Type B pancreatic cell (in vitro differentiated cells): ENCODE results near the gene F9. TPM values are rescaled to one million over a fixed set of nuclear protein-coding genes. Genes with fewer than 3 reads are reported as not detected.

ENCODE experiments used
- DNase-seq: peaks from one replicate; pipeline ENCODE4 v3.0.0; 2021; ENCODE audit warnings: mixed read lengths; ENCODE audit not compliant: unreplicated experiment; ENCODE audit errors: extremely low spot score
- H3K27ac Mint-ChIP-seq: 2 replicates; pipeline ENCODE4 v1.8.0; 2021; ENCODE audit warnings: mild to moderate bottlenecking, mixed read lengths
- H3K27me3 Mint-ChIP-seq: 2 replicates; pipeline ENCODE4 v1.8.0; 2021; ENCODE audit warnings: mixed read lengths
- H3K36me3 Mint-ChIP-seq: 2 replicates; pipeline ENCODE4 v1.8.0; 2021; ENCODE audit warnings: mixed read lengths
- H3K4me1 Mint-ChIP-seq: one replicate; pipeline ENCODE4 v1.8.0; 2021; ENCODE audit warnings: mixed read lengths; ENCODE audit not compliant: unreplicated experiment
- H3K4me3 Mint-ChIP-seq: 2 replicates; pipeline ENCODE4 v1.8.0; 2021; ENCODE audit warnings: mild to moderate bottlenecking, mixed read lengths
- H3K9me3 Mint-ChIP-seq: 2 replicates; pipeline ENCODE4 v1.8.0; 2021; ENCODE audit warnings: mixed read lengths
- long read RNA-seq: library from polyadenylated mRNA; unstranded; transcript quantifications from one replicate; pipeline ENCODE4 v2.0.0, GENCODE V29; 2020
- total RNA-seq: library from RNA; stranded (reverse); gene quantifications from 2 replicates; pipeline ENCODE4 v1.2.1, GENCODE V29; 2021; ENCODE audit warnings: low replicate concordance
- TF ChIP-seq, protein P1 (sequence below): fragments of 200-600 bp; sonication (generic); conservative IDR thresholded peaks from 2 replicates; pipeline ENCODE4 v1.5.0; 2021; ENCODE audit warnings: antibody characterized with exemption, mild to moderate bottlenecking

The F9 gene
- total RNA-seq: 0.24 and 0.36 TPM in 2 replicates
- long read RNA-seq: 0 reads

DNA sequence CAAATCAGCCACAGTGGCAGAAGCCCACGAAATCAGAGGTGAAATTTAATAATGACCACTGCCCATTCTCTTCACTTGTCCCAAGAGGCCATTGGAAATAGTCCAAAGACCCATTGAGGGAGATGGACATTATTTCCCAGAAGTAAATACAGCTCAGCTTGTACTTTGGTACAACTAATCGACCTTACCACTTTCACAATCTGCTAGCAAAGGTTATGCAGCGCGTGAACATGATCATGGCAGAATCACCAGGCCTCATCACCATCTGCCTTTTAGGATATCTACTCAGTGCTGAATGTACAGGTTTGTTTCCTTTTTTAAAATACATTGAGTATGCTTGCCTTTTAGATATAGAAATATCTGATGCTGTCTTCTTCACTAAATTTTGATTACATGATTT lies at the start of gene F9:
F9 (plus strand) TSS at position 190 of the 400 bp plus-strand sequence; CDS start at position 216, 26 bp downstream.
- Mint-ChIP-seq H3K4me1 (no peaks in the 10 kb centered on the region), H3K27ac (no peak within 1 kb of the TSS), H3K36me3 (no peaks in the 10 kb centered on the region), H3K4me3 (no peak within 1 kb of the TSS), H3K27me3 (no peaks in the 10 kb centered on the region), H3K9me3 (no peaks in the 10 kb centered on the region)
- TF ChIP-seq, protein P1, sequence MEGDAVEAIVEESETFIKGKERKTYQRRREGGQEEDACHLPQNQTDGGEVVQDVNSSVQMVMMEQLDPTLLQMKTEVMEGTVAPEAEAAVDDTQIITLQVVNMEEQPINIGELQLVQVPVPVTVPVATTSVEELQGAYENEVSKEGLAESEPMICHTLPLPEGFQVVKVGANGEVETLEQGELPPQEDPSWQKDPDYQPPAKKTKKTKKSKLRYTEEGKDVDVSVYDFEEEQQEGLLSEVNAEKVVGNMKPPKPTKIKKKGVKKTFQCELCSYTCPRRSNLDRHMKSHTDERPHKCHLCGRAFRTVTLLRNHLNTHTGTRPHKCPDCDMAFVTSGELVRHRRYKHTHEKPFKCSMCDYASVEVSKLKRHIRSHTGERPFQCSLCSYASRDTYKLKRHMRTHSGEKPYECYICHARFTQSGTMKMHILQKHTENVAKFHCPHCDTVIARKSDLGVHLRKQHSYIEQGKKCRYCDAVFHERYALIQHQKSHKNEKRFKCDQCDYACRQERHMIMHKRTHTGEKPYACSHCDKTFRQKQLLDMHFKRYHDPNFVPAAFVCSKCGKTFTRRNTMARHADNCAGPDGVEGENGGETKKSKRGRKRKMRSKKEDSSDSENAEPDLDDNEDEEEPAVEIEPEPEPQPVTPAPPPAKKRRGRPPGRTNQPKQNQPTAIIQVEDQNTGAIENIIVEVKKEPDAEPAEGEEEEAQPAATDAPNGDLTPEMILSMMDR: no peak
- DNase-seq: no peak

DNA sequence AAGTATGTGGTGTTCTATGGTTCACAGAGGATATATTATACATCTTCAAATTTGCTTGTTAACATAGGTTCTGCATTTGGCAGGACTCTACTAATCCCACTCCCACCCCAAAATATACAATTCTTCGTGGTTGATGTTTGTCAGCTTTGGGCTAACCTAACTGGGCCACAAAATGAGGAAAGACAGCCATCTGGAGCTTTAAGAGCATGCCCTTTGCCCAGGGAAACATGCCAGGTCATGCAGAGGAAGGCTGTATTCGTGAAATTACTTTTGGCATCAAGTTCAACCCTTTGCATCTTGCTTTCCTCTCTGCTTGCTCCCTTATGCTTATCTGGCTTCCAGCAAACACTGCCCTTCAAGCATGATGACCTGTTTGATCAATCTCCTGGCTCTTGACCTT lies 46.8 kb upstream of the F9 start:
- H3K4me3 Mint-ChIP-seq: no peak overlapping the region
- H3K9me3 Mint-ChIP-seq: no peaks in the 10 kb centered on the region
- H3K27me3 Mint-ChIP-seq: peaks cover 2% of the 10 kb centered on the region
- H3K4me1 Mint-ChIP-seq: no peaks in the 10 kb centered on the region
- DNase-seq: no peak
- no peak overlapping the region for H3K27ac Mint-ChIP-seq
- TF ChIP-seq, protein P1: no peak
- no peaks in the 10 kb centered on the region for H3K36me3 Mint-ChIP-seq

- Mint-ChIP-seq H3K4me1 (no peaks in the 10 kb centered on the region), H3K36me3 (no peaks in the 10 kb centered on the region), H3K9me3 (no peaks in the 10 kb centered on the region), H3K27ac (no peak overlapping the region), H3K27me3 (peaks cover 2% of the 10 kb centered on the region), H3K4me3 (no peak overlapping the region)
- TF ChIP-seq, protein P1: no peak
- DNase-seq: no peak
These were observed 45.9 kb upstream of the F9 start for GRCh38 chrX:139484591-139484990.

DNA sequence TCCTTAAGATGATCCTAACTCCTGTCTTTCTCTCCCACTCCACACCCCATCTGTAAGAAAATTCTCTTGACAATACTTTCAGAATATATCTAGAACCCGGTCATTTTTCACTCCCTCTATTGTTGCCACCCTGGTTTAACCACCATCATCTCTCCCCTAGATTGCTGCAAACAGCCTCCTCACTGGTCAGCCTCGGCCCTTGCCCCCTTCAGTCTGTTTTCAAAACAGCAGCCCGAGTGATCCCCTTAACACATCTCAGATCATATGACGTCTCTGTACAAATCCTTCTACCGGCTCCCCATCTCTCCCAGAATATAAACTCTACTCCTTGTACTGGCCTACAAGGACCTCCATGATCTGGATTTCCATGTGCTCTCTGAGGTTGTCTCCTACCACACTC lies 35.2 kb upstream of the F9 start:
- Mint-ChIP-seq H3K27me3 (no peaks in the 10 kb centered on the region), H3K27ac (no peak overlapping the region), H3K9me3 (no peaks in the 10 kb centered on the region), H3K36me3 (no peaks in the 10 kb centered on the region), H3K4me1 (no peaks in the 10 kb centered on the region), H3K4me3 (no peak overlapping the region)
- DNase-seq: no peak
- TF ChIP-seq, protein P1: no peak

- Mint-ChIP-seq H3K9me3 (no peaks in the 10 kb centered on the region), H3K4me3 (no peak overlapping the region), H3K36me3 (no peaks in the 10 kb centered on the region), H3K27me3 (peaks cover 3% of the 10 kb centered on the region), H3K27ac (no peak overlapping the region), H3K4me1 (no peaks in the 10 kb centered on the region)
- TF ChIP-seq, protein P1: no peak
- DNase-seq: no peak
These were observed 24.2 kb upstream of the F9 start for GRCh38 chrX:139506333-139506732.

DNA sequence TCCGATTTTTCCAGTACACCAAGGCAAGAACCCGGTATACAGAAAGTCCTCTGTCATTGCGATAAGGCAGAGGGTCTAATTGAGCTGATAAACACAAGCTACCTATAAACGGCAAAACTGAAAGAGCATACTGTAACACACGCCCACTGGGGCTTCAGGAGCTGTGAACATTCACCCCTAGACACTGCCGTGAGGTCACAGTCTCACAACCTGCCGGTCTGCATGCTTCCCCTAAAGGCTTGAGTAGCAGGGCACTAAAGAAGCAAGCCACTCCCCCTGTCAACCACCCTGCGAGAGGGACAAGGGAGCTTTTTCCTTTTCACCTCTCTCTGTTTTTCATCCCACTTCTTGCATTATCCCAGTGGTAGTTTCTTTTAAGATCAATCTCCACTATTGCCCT lies 22.4 kb upstream of the F9 start:
- no peaks in the 10 kb centered on the region for H3K36me3 Mint-ChIP-seq
- H3K27me3 Mint-ChIP-seq: peaks cover 3% of the 10 kb centered on the region
- no peaks in the 10 kb centered on the region for H3K9me3 Mint-ChIP-seq
- no peaks in the 10 kb centered on the region for H3K4me1 Mint-ChIP-seq
- H3K4me3 Mint-ChIP-seq: no peak overlapping the region
- TF ChIP-seq, protein P1: no peak
- no peak overlapping the region for H3K27ac Mint-ChIP-seq
- DNase-seq: no peak
